H1 (cell line): ENCODE measurements around the gene OSM. TPM values are rescaled to one million over a fixed set of nuclear protein-coding genes. Genes with fewer than 3 reads are reported as not detected.
A peak's percentile ranks its signal among the peaks of the same experiment; 100 is the strongest.

ENCODE experiments used
- CTCF ChIA-PET: fragments of 300-600 bp; sonication (Branson Sonifier 250); formaldehyde crosslinking; loops from one replicate; lab custom pipeline; 2021; ENCODE audit not compliant: partially characterized antibody; lab: Charles Lee
- POLR2A ChIA-PET: fragments of 300-600 bp; sonication (Branson Sonifier 250); formaldehyde crosslinking; loops from one replicate; lab custom pipeline; 2021; ENCODE audit warnings: inconsistent platforms; ENCODE audit not compliant: partially characterized antibody; lab: Charles Lee
- DNase-seq, 2 experiments: peaks; one replicate each; pipeline versions ENCODE4 v3.0.0 to v3.0.0-alpha.2; 2010 to 2022; ENCODE audit warnings: low spot score in 2 of 2, low read depth in 1 of 2, mixed read lengths in 1 of 2
- FAIRE-seq: peaks from 2 replicates; lab custom pipeline; 2011; peaks lifted over from hg19 to GRCh38; lab: Jason Lieb, UNC
- H2AFZ ChIP-seq: 2 replicates; pipeline ENCODE4 v1.8.1; 2012; ENCODE audit warnings: low read length, inconsistent platforms
- H2AK5ac ChIP-seq: 2 replicates; pipeline ENCODE4 v1.6.1; 2013; ENCODE audit warnings: low read depth, low read length
- H2BK120ac ChIP-seq: replicated peaks from 2 replicates; pipeline ENCODE3; 2013; ENCODE audit warnings: low read depth, low read length, inconsistent platforms
- H2BK12ac ChIP-seq: 2 replicates; pipeline ENCODE4 v1.6.1; 2013; ENCODE audit warnings: low read depth, low read length
- H2BK15ac ChIP-seq: 2 replicates; pipeline ENCODE4 v1.6.1; 2013; ENCODE audit warnings: low read length
- H2BK20ac ChIP-seq: 2 replicates; pipeline ENCODE4 v1.6.1; 2013; ENCODE audit warnings: low read length
- H2BK5ac ChIP-seq: 2 replicates; pipeline ENCODE4 v1.6.1; 2013; ENCODE audit warnings: low read depth, low read length
- H3K14ac ChIP-seq: 2 replicates; pipeline ENCODE4 v1.6.1; 2013; ENCODE audit warnings: inconsistent platforms; ENCODE audit not compliant: insufficient read length
- H3K18ac ChIP-seq: 2 replicates; pipeline ENCODE4 v1.6.1; 2013; ENCODE audit warnings: low read length; ENCODE audit errors: extremely low read depth
- H3K23ac ChIP-seq: 2 replicates; pipeline ENCODE4 v1.6.1; 2013; ENCODE audit warnings: inconsistent platforms; ENCODE audit not compliant: insufficient read length
- H3K23me2 ChIP-seq: 2 replicates; pipeline ENCODE4 v1.6.1; 2013; ENCODE audit warnings: low read depth, low read length
- H3K27ac ChIP-seq: 2 replicates; pipeline ENCODE4 v1.6.1; 2011; ENCODE audit warnings: low read depth, low read length, inconsistent platforms
- H3K27me3 ChIP-seq, 4 experiments: replicated peaks in 1 of 4; 1 replicate in 1 of 4; 2 replicates in 3 of 4; pipeline versions ENCODE4 v1.6.1 to v1.8.1; 2011 to 2013; ENCODE audit warnings: low read length in 3 of 4, mild to moderate bottlenecking in 3 of 4, inconsistent platforms in 2 of 4, mixed read lengths in 2 of 4, moderate library complexity in 1 of 4; ENCODE audit not compliant: control insufficient read depth in 3 of 4, insufficient read depth in 3 of 4; ENCODE audit errors: extremely low read depth in 1 of 4
- H3K36me3 ChIP-seq, 4 experiments: 2 replicates each; pipeline versions ENCODE4 v1.6.1 to v1.8.1; 2011 to 2013; ENCODE audit warnings: mild to moderate bottlenecking in 4 of 4, low read length in 3 of 4, moderate library complexity in 2 of 4, control low read depth in 1 of 4, inconsistent platforms in 1 of 4; ENCODE audit not compliant: insufficient read depth in 4 of 4, control insufficient read depth in 2 of 4
- H3K4ac ChIP-seq: replicated peaks from 2 replicates; pipeline ENCODE3; 2013; ENCODE audit warnings: low read length, low read depth, mixed read lengths, inconsistent platforms; ENCODE audit not compliant: insufficient read length
- H3K4me1 ChIP-seq, 4 experiments: replicated peaks in 1 of 4; 1 replicate in 1 of 4; 2 replicates in 3 of 4; pipeline versions ENCODE4 v1.6.1 to v1.8.1; 2011 to 2013; ENCODE audit warnings: low read length in 3 of 4, inconsistent platforms in 2 of 4, mixed read lengths in 1 of 4; ENCODE audit not compliant: insufficient read depth in 4 of 4, control insufficient read depth in 3 of 4
- H3K4me2 ChIP-seq, 2 experiments: 2 replicates each; pipeline versions ENCODE4 v1.6.1 to v1.8.1; 2011 to 2013; ENCODE audit warnings: low read depth in 2 of 2, low read length in 2 of 2, control low read depth in 1 of 2, inconsistent platforms in 1 of 2, mild to moderate bottlenecking in 1 of 2; ENCODE audit not compliant: insufficient read depth in 1 of 2
- H3K4me3 ChIP-seq, 4 experiments: fragments of 200-600, 300-600 bp in 1 of 4; sonication (generic), shearing (Covaris generic), sonication (Bioruptor Twin) in 1 of 4; 2 replicates each; pipeline versions ENCODE4 v1.5.1 to v1.8.1; 2011 to 2016; ENCODE audit warnings: low read length in 4 of 4, low read depth in 3 of 4, control low read depth in 2 of 4, inconsistent platforms in 2 of 4, mild to moderate bottlenecking in 2 of 4, mixed read lengths in 1 of 4, moderate library complexity in 1 of 4; ENCODE audit not compliant: insufficient read depth in 2 of 4; ENCODE audit errors: extremely low read depth in 1 of 4
- H3K56ac ChIP-seq: replicated peaks from 2 replicates; pipeline ENCODE3; 2013; ENCODE audit warnings: low read depth, mild to moderate bottlenecking, mixed read lengths, low read length, inconsistent platforms; ENCODE audit not compliant: insufficient read length
- H3K79me1 ChIP-seq: 2 replicates; pipeline ENCODE4 v1.6.1; 2013; ENCODE audit warnings: low read depth, low read length, control low read depth
- H3K79me2 ChIP-seq, 2 experiments: 2 replicates each; pipeline versions ENCODE4 v1.6.1 to v1.8.1; 2012 to 2013; ENCODE audit warnings: low read length in 2 of 2, mild to moderate bottlenecking in 2 of 2, inconsistent platforms in 1 of 2; ENCODE audit not compliant: insufficient read depth in 2 of 2, control insufficient read depth in 1 of 2
- H3K9ac ChIP-seq, 4 experiments: replicated peaks in 1 of 4; 1 replicate in 1 of 4; 2 replicates in 3 of 4; pipeline versions ENCODE4 v1.6.1 to v1.8.1; 2011 to 2013; ENCODE audit warnings: low read depth in 3 of 4, low read length in 3 of 4, control low read depth in 2 of 4, mild to moderate bottlenecking in 2 of 4, moderate library complexity in 2 of 4, inconsistent platforms in 1 of 4; ENCODE audit errors: extremely low read depth in 1 of 4
- H3K9me3 ChIP-seq, 2 experiments: 2 replicates each; pipeline versions ENCODE4 v1.6.1 to v1.8.1; 2012 to 2013; ENCODE audit warnings: mild to moderate bottlenecking in 2 of 2, moderate library complexity in 2 of 2, control low read depth in 1 of 2, inconsistent platforms in 1 of 2, low read depth in 1 of 2, low read length in 1 of 2, mixed read lengths in 1 of 2; ENCODE audit not compliant: insufficient read depth in 2 of 2
- H4K20me1 ChIP-seq, 2 experiments: replicated peaks in 1 of 2; 2 replicates each; pipeline versions ENCODE3 to v1.8.1; 2011 to 2013; ENCODE audit warnings: inconsistent platforms in 2 of 2, low read length in 2 of 2, mild to moderate bottlenecking in 1 of 2; ENCODE audit not compliant: insufficient read depth in 2 of 2, control insufficient read depth in 1 of 2
- H4K5ac ChIP-seq: 2 replicates; pipeline ENCODE4 v1.6.1; 2013; ENCODE audit warnings: low read length, low read depth, mixed read lengths, inconsistent platforms; ENCODE audit not compliant: insufficient read length
- H4K8ac ChIP-seq: 2 replicates; pipeline ENCODE4 v1.8.0; 2013; ENCODE audit warnings: mild to moderate bottlenecking, moderate library complexity, low read length, inconsistent platforms; ENCODE audit not compliant: insufficient read depth; ENCODE audit errors: extremely low read depth
- H4K91ac ChIP-seq: replicated peaks from 2 replicates; pipeline ENCODE3; 2013; ENCODE audit warnings: low read length, mixed read lengths, inconsistent platforms; ENCODE audit not compliant: insufficient read length
- ATF2 ChIP-seq: IDR thresholded peaks from 2 replicates; pipeline ENCODE4 v1.6.1; 2012; ENCODE audit warnings: low read length, inconsistent platforms
- HDAC2 ChIP-seq, 2 experiments: fragments of 300-600 bp in 1 of 2; sonication (generic) in 1 of 2; IDR thresholded peaks; 2 replicates each; pipeline ENCODE4 v1.6.1; 2011 to 2012; ENCODE audit warnings: low read depth in 2 of 2, low read length in 2 of 2, mild to moderate bottlenecking in 2 of 2, moderate library complexity in 2 of 2, borderline replicate concordance in 1 of 2, inconsistent platforms in 1 of 2
- KDM4A ChIP-seq: IDR thresholded peaks from one replicate; pipeline ENCODE4 v1.7.1; 2012; ENCODE audit warnings: low read depth, mild to moderate bottlenecking, moderate library complexity, low read length, inconsistent platforms; ENCODE audit not compliant: severe bottlenecking
- MAX ChIP-seq: IDR thresholded peaks from 2 replicates; pipeline ENCODE4 v1.6.1; 2012; ENCODE audit warnings: inconsistent platforms
- RBBP5 ChIP-seq: IDR thresholded peaks from 2 replicates; pipeline ENCODE4 v1.7.1; 2012; ENCODE audit warnings: low read depth, mild to moderate bottlenecking, inconsistent platforms, low read length, moderate library complexity, borderline replicate concordance
- RNF2 ChIP-seq: fragments of 200-900, 300-1000 bp; sonication (generic); IDR thresholded peaks from 2 replicates; pipeline ENCODE4 v1.7.1; 2016; ENCODE audit warnings: borderline replicate concordance, low read depth, mild to moderate bottlenecking, antibody characterized with exemption, low read length; ENCODE audit not compliant: poor library complexity, severe bottlenecking; ENCODE audit errors: missing control alignments
- TAF7 ChIP-seq: optimal IDR thresholded peaks from 2 replicates; pipeline ENCODE3; 2011; ENCODE audit warnings: low read depth, mild to moderate bottlenecking, inconsistent platforms, low read length, moderate library complexity, borderline replicate concordance
- TCF12 ChIP-seq: IDR thresholded peaks from 2 replicates; pipeline ENCODE4 v1.6.1; 2011; ENCODE audit warnings: low read depth, mild to moderate bottlenecking, low read length
- WGBS, 2 experiments: shearing (Covaris generic) in 1 of 2; methylation state at CpG; one replicate each; pipeline versions ENCODE4 v1.1.6 to v1.1.7; 2013 to 2015; ENCODE audit warnings: low lambda C conversion rate in 2 of 2, mixed read lengths in 2 of 2, inconsistent platforms in 1 of 2, low coverage in 1 of 2, missing lambda C conversion rate in 1 of 2; ENCODE audit not compliant: insufficient replicate concordance in 2 of 2, insufficient coverage in 1 of 2, insufficient read length in 1 of 2; ENCODE audit errors: extremely low coverage in 1 of 2, missing lambda C conversion rate in 1 of 2; 5-methylcytosine and 5-hydroxymethylcytosine counted together
- polyA plus RNA-seq, 7 experiments: library from polyadenylated mRNA; depleted of rRNA in 3 of 7; stranded (reverse) in 5 of 7; unstranded in 2 of 7; fragments of >200 nt in 5 of 7; fragments of 200-250 nt in 2 of 7; gene quantifications; 1 replicate in 5 of 7; 2 replicates in 1 of 7; 4 replicates in 1 of 7; pipeline versions ENCODE4 v1.2.1 to v1.2.3, GENCODE V29; 2011 to 2013; ENCODE audit warnings: missing spikeins in 2 of 7, mixed read lengths in 2 of 7
- total RNA-seq: library from RNA; stranded (reverse); fragmentation: NEBNext Ultra II Directional; extraction: Animal tissue kit (Norgen Biotek cat#: 25700); gene quantifications from 2 replicates; pipeline ENCODE4 v1.2.1, GENCODE V29; 2021

Gene OSM
- total and polyA plus RNA-seq, 2 of the 8 experiments (the other 6 are each of a cell fraction or from before 2014, with no cell fraction given): not detected

GRCh38 chr22:30214703-30215407, 51.8 kb downstream of the OSM start:
- Histone ChIP-seq H2AK5ac (peak overlapping the region; percentile 83; the same call in 1 of the 2 replicates), H2BK20ac (peak overlapping the region; percentile 96), H3K79me1 (no peaks in the 10 kb centered on the region), H4K91ac (peak overlapping the region; percentile 6), H3K4ac (no peak overlapping the region), H3K56ac (no peak overlapping the region), H3K23ac (no peak overlapping the region), H3K9me3 (no peaks in the 10 kb centered on the region), H3K27me3 (no peaks in the 10 kb centered on the region; a peak in 1 of 7 replicates), H4K8ac (peak overlapping the region; percentile 35; the same call in 1 of the 2 replicates), H3K4me1 (peaks cover 0 to 13% (median 7%) of the 10 kb centered on the region in 4 experiments; a peak in 6 of 7 replicates), H2BK5ac (peak overlapping the region; percentile 90; the same call in 1 of the 2 replicates), H3K9ac (no peak overlapping the region), H2BK15ac (peak overlapping the region; percentile 83; the same call in 1 of the 2 replicates), H3K23me2 (no peaks in the 10 kb centered on the region; the same call in 1 of the 2 replicates), H4K20me1 (no peaks in the 10 kb centered on the region), H3K4me2 (peak overlapping the region; percentile 5 to 30; a peak in 3 of 4 replicates), H4K5ac (peak overlapping the region; percentile 13), H2AFZ (peak overlapping the region; percentile 54; the same call in 1 of the 2 replicates), H3K18ac (peak overlapping the region; percentile 79), H3K27ac (no peak overlapping the region), H2BK12ac (peak overlapping the region; percentile 96), H2BK120ac (no peak overlapping the region), H3K14ac (no peak overlapping the region), H3K79me2 (no peaks in the 10 kb centered on the region), H3K4me3 (no peak overlapping the region), H3K36me3 (no peaks in the 10 kb centered on the region)
- ChIA-PET CTCF (interaction anchor here (0.6 to 1.9 kb wide), 7 partner anchors 11 to 443 kb away, joined by 3 to 7 read pairs (median 3); partner anchors contain the start of gene CASTOR1), POLR2A (interaction anchor here (0.6 to 2.3 kb wide), 9 partner anchors 13 to 950 kb away, joined by 3 to 7 read pairs (median 3); partner anchors contain the start of gene SF3A1)
- 63% methylated on average over 12 of the region's 12 CpGs; no CpG with 5 or more reads in 1 of the 2 experiments for WGBS, 2 experiments
- no peak for DNase-seq
- no peak for FAIRE-seq
- TF ChIP-seq RNF2 (no peak), ATF2 (peak; percentile 41; the same call in 1 of the 2 replicates), TCF12 (no peak), MAX (peak; percentile 31; the same call in 1 of the 2 replicates), HDAC2 (IDR thresholded peaks at IDR 0.05; ENCODE audit: borderline replicate concordance in 1 of 2, low read depth in 2 of 2, low read length in 2 of 2) (no peak), TAF7 (no peak), RBBP5 (no peak), KDM4A (peak; percentile 28)
